Neural progenitor cell (in vitro differentiated cells): Measurements from ENCODE around the gene ITM2C.

Experiments
- EZH2 ChIP-seq: fragments of 200-600 bp; sonication (generic); IDR thresholded peaks from 2 replicates; pipeline ENCODE4 v1.6.1; 2017; ENCODE audit warnings: antibody characterized with exemption, mild to moderate bottlenecking, moderate library complexity
- EZH2phosphoT487 ChIP-seq: fragments of 200-600 bp; sonication (generic); IDR thresholded peaks from 2 replicates; pipeline ENCODE4 v1.6.1; 2017; ENCODE audit warnings: antibody characterized with exemption
- TF ChIP-seq, protein P1 (sequence below): fragments of 200-600 bp; sonication (generic); IDR thresholded peaks from 2 replicates; pipeline ENCODE4 v1.5.1; 2017; ENCODE audit warnings: antibody characterized with exemption, mild to moderate bottlenecking

DNA sequence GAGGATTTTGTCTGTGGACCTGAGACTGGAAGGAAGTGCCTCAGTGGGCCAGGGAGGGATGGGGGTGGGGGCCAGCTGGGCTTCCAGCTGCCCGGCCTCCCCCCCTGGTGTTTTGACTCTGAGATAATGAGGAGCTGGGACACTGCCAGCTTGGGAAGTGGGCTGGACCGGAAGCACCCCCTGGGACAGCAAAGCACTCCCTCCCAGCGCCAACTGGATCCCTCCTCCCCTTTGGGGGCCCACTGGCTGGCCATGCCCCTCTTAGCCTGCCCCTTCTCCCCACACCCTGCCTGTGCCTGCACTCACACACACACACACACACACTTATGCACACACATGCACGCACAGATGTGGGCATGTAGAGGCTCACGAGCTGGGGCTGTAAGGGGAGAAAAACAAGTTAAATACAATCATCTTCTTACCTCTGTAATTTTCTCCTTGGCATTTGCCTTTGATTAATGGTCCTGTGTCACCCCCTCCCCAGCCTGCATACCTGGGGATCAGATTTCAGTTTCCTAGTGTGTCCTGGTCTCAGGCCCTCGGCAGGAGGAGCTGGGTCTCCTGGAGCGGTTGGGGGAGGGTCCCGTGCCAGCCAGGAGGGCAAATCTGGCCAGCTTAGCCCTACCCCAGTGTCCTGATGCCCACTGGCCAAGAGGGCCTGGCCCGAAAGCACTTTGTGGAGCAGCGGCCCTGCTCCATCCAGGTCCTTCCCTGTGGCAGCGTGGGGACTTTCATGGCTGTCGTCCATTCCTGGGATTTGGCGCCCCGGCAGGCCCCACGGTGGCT is 3.6 kb downstream of the ITM2C start:
- TF ChIP-seq, protein P1, sequence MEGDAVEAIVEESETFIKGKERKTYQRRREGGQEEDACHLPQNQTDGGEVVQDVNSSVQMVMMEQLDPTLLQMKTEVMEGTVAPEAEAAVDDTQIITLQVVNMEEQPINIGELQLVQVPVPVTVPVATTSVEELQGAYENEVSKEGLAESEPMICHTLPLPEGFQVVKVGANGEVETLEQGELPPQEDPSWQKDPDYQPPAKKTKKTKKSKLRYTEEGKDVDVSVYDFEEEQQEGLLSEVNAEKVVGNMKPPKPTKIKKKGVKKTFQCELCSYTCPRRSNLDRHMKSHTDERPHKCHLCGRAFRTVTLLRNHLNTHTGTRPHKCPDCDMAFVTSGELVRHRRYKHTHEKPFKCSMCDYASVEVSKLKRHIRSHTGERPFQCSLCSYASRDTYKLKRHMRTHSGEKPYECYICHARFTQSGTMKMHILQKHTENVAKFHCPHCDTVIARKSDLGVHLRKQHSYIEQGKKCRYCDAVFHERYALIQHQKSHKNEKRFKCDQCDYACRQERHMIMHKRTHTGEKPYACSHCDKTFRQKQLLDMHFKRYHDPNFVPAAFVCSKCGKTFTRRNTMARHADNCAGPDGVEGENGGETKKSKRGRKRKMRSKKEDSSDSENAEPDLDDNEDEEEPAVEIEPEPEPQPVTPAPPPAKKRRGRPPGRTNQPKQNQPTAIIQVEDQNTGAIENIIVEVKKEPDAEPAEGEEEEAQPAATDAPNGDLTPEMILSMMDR: no peak
- TF ChIP-seq EZH2 (no peak), EZH2phosphoT487 (no peak)
